SU-DHL-6 (cell line): ENCODE measurements around the gene ZNF593.

ENCODE experiments used
- CTCF ChIP-seq: fragments of 200-600 bp; sonication (generic); IDR thresholded peaks from one replicate; pipeline ENCODE4 v1.5.1; 2017; ENCODE audit warnings: antibody characterized with exemption, mild to moderate bottlenecking, low read length, moderate library complexity; ENCODE audit not compliant: insufficient read depth, poor library complexity, severe bottlenecking
- EZH2phosphoT487 ChIP-seq: fragments of 200-600 bp; sonication (generic), shearing (Covaris generic); conservative IDR thresholded peaks from 2 replicates; pipeline ENCODE4 v1.6.1; 2018; ENCODE audit warnings: mild to moderate bottlenecking, antibody characterized with exemption, low read length, moderate library complexity, mixed read lengths

GRCh38 chr1:26195805-26196204, 26.1 kb downstream of the ZNF593 start:
- no peak for TF ChIP-seq CTCF
- no peak for TF ChIP-seq EZH2phosphoT487
